ENCODE results near the gene AKAP6. TPM values are rescaled to one million over a fixed set of nuclear protein-coding genes. Genes with fewer than 3 reads are reported as not detected.
"Not testable (repeated sequence)": the region's sequence is repeated elsewhere in the genome, so short reads cannot be mapped to it uniquely, and the experiment has no call there.

The AKAP6 gene
- total RNA-seq, 2 experiments from 2014 or later: 1.2 to 1.4 TPM

DNA sequence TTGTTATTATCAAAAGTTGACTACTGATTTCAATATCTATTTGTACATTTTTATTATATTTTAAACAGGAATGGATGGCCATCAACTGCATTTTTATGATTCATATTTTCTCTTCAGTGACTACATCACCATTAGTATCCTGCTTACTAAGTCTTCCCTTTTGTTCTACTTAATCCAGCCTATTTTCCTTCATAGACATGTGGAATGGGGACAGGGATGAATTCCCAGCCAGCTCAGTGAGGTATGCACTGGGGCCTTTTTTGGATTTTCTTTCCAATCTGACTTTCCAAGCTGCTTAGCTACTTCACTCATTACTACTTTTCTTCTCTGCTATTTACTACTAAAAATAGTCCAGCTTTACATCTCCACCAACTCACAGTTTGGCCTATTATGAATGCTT is 38.4 kb downstream of the AKAP6 start:
- no peaks in the 10 kb centered on the region for H3K36me3 Mint-ChIP-seq (ENCODE audit: low read depth)
- intact Hi-C loops (cut with micrococcal nuclease): no loop called here
- no peak overlapping the region for H3K4me3 Mint-ChIP-seq
- DNase-seq: no peak
- ChIA-PET CTCF (no interaction called here), POLR2A (no interaction called here)
- no peak overlapping the region for H3K27ac Mint-ChIP-seq
- H3K4me1 Mint-ChIP-seq (ENCODE audit: low read depth): peaks cover 8% of the 10 kb centered on the region
- TF ChIP-seq, protein P1, sequence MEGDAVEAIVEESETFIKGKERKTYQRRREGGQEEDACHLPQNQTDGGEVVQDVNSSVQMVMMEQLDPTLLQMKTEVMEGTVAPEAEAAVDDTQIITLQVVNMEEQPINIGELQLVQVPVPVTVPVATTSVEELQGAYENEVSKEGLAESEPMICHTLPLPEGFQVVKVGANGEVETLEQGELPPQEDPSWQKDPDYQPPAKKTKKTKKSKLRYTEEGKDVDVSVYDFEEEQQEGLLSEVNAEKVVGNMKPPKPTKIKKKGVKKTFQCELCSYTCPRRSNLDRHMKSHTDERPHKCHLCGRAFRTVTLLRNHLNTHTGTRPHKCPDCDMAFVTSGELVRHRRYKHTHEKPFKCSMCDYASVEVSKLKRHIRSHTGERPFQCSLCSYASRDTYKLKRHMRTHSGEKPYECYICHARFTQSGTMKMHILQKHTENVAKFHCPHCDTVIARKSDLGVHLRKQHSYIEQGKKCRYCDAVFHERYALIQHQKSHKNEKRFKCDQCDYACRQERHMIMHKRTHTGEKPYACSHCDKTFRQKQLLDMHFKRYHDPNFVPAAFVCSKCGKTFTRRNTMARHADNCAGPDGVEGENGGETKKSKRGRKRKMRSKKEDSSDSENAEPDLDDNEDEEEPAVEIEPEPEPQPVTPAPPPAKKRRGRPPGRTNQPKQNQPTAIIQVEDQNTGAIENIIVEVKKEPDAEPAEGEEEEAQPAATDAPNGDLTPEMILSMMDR (IDR thresholded peaks at IDR 0.05): no peak
- peaks cover 2% of the 10 kb centered on the region for H3K27me3 Mint-ChIP-seq
- ATAC-seq: no peak
- no peaks in the 10 kb centered on the region for H3K9me3 Mint-ChIP-seq

DNA sequence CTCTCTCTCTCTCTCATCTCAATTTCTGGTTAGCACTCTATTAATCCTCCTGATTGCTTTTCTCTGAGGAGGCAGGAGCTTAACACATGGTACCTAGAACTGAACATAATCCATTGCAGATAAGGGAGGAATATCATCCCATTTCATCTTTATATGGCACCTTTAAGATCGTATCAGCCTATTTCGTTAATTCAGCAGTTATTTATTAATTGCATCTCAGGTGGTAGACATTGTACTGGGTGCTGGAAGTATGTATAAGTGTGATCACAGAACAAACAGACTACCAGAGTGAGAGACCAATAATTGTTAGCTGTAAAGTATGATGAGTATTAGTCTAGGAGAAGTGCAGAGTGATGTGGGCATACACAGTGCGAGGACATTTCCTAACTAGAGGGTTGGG is 39.0 kb downstream of the AKAP6 start:
- no peak for ATAC-seq
- no peaks in the 10 kb centered on the region for H3K9me3 Mint-ChIP-seq
- intact Hi-C loops (cut with micrococcal nuclease): no loop called here
- peaks cover 8% of the 10 kb centered on the region for H3K4me1 Mint-ChIP-seq (ENCODE audit: low read depth)
- H3K36me3 Mint-ChIP-seq (ENCODE audit: low read depth): no peaks in the 10 kb centered on the region
- DNase-seq: no peak
- CTCF ChIA-PET: no interaction called here
- H3K4me3 Mint-ChIP-seq: no peak overlapping the region
- H3K27me3 Mint-ChIP-seq: peaks cover 3% of the 10 kb centered on the region
- TF ChIP-seq, protein P1 (IDR thresholded peaks at IDR 0.05): no peak
- no peak overlapping the region for H3K27ac Mint-ChIP-seq
- POLR2A ChIA-PET: no interaction called here

DNA sequence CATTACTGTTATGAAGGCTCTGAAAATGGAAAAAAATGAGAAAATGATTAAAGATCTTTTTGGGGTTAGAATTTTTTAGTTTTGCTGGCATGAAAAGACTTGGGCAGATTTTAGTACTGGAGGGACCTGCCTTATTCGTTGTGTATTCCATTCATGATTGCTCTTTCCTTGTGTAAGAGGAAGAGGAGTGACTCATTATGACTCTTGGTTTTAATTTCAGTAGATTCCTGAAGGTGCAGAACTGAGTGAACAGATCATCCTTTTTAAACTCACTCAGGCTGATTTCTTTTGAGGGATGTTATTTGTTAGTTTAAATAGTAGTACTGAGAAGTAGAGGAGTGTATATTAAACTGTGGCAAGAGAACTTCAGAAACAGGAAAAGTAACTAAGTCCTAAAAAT is 41.6 kb downstream of the AKAP6 start:
- DNase-seq: no peak
- Mint-ChIP-seq H3K9me3 (no peaks in the 10 kb centered on the region), H3K27me3 (peaks cover 3% of the 10 kb centered on the region), H3K4me1 (ENCODE audit: low read depth) (peaks cover 8% of the 10 kb centered on the region), H3K27ac (no peak overlapping the region), H3K4me3 (no peak overlapping the region), H3K36me3 (ENCODE audit: low read depth) (no peaks in the 10 kb centered on the region)
- TF ChIP-seq, protein P1 (IDR thresholded peaks at IDR 0.05): no peak
- ATAC-seq: no peak
- ChIA-PET CTCF (no interaction called here), POLR2A (no interaction called here)
- intact Hi-C loops (cut with micrococcal nuclease): no loop called here

DNA sequence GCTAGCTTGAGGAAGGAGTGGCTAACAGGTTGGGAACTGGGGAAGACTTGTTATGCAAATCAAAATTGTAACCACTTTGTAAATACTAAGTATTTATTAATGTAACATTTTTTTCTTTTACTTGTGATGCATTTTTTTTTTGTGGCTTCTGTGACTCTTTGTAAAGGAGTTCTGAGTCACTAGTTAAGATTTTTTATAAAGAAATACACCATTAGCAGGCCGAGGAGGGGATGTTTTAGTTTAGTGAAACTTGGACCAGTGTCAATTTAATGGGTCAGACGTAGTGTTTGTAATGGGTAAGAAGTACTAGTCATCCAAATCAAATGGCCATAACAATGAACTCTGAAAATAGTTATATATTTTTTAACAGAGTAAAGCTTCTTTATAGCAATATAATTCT is 43.1 kb downstream of the AKAP6 start:
- no peaks in the 10 kb centered on the region for H3K9me3 Mint-ChIP-seq
- no peak overlapping the region for H3K4me3 Mint-ChIP-seq
- DNase-seq (no peak), ATAC-seq (no peak)
- TF ChIP-seq, protein P1 (IDR thresholded peaks at IDR 0.05): no peak
- ChIA-PET POLR2A (no interaction called here), CTCF (no interaction called here)
- peaks cover 3% of the 10 kb centered on the region for H3K27me3 Mint-ChIP-seq
- peaks cover 8% of the 10 kb centered on the region for H3K4me1 Mint-ChIP-seq (ENCODE audit: low read depth)
- no peaks in the 10 kb centered on the region for H3K36me3 Mint-ChIP-seq (ENCODE audit: low read depth)
- H3K27ac Mint-ChIP-seq: no peak overlapping the region
- intact Hi-C loops (cut with micrococcal nuclease): no loop called here

DNA sequence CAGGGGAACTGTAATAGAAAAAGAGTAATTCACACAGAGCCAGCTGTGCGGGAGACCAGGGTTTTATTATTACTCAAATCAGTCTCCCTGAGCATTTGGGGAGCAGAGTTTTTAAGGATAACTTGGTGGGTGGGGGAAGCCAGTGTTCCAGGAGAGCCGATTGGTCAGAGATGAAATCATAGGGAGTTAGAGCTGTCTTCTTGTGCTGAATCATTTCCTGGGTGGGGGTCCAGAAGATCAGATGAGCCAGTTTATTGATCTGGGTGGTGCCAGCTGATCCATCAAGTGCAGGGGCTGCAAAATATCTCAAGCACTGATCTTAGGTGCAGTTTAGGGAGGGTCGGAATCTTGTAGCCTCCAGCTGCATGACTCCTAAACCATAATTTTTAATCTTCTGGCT is 44.1 kb downstream of the AKAP6 start:
- H3K27ac Mint-ChIP-seq; ATAC-seq; H3K4me1 Mint-ChIP-seq (ENCODE audit: low read depth); intact Hi-C loops (cut with micrococcal nuclease); CTCF ChIA-PET; POLR2A ChIA-PET; H3K27me3 Mint-ChIP-seq; H3K9me3 Mint-ChIP-seq; H3K36me3 Mint-ChIP-seq (ENCODE audit: low read depth); DNase-seq; H3K4me3 Mint-ChIP-seq: not testable (repeated sequence)

DNA sequence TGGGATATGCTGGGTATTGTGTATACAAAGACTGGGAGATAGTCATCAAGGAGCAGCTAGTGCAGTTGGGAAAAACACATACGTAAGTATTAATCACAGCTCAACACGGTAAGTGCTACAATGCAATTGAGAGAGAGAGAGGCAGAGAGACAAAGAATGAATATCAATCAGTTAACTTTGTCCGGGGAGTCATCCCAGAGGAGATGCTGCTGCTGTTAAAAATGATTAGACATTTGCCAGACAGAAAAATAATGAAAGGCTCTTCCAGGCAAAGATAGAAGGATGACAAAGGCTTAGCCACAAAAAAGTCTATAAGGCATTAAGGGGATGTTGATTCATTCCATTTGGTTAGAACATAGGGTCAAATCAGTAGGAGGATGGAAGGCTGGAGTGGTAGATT is 45.1 kb downstream of the AKAP6 start:
- Mint-ChIP-seq H3K27ac (no peak overlapping the region), H3K27me3 (peaks cover 2% of the 10 kb centered on the region), H3K4me3 (no peak overlapping the region), H3K9me3 (no peaks in the 10 kb centered on the region), H3K36me3 (ENCODE audit: low read depth) (no peaks in the 10 kb centered on the region), H3K4me1 (ENCODE audit: low read depth) (peaks cover 8% of the 10 kb centered on the region)
- DNase-seq: no peak
- intact Hi-C loops (cut with micrococcal nuclease): no loop called here
- POLR2A ChIA-PET: no interaction called here
- no peak for ATAC-seq
- CTCF ChIA-PET: no interaction called here
- TF ChIP-seq, protein P1 (IDR thresholded peaks at IDR 0.05): no peak
